GM18519 (cell line): Measurements from ENCODE around the gene PLEKHA7.
A peak's percentile ranks its signal among the peaks of the same experiment; 100 is the strongest.
"Not testable (repeated sequence)": the region's sequence is repeated elsewhere in the genome, so short reads cannot be mapped to it uniquely, and the experiment has no call there.

ENCODE experiments used
- ATAC-seq: cut with Tn5 transposase; IDR thresholded peaks from one replicate; pipeline ENCODE4 v1.9.1; 2021; ENCODE audit warnings: mild to moderate bottlenecking, moderate library complexity; ENCODE audit not compliant: unreplicated experiment, low FRiP score

Gene PLEKHA7

GRCh38 chr11:17012712-17013547 lies 1.3 kb downstream of the PLEKHA7 start:
- no peak for ATAC-seq

- no peak for ATAC-seq
Observed at GRCh38 chr11:17012179-17012578, 2.0 kb downstream of the PLEKHA7 start.

GRCh38 chr11:17010851-17011420 lies 3.3 kb downstream of the PLEKHA7 start:
- no peak for ATAC-seq

- ATAC-seq, result no peak
Observed at GRCh38 chr11:17008099-17008498, 6.1 kb downstream of the PLEKHA7 start.

- ATAC-seq, result no peak
Observed at GRCh38 chr11:17005646-17006045, 8.6 kb downstream of the PLEKHA7 start.

GRCh38 chr11:17004486-17005148 lies 9.6 kb downstream of the PLEKHA7 start:
- no peak for ATAC-seq

- no peak for ATAC-seq
Observed at GRCh38 chr11:17003426-17003825, 10.8 kb downstream of the PLEKHA7 start.

- ATAC-seq, result no peak
Observed at GRCh38 chr11:17002543-17002942, 11.7 kb downstream of the PLEKHA7 start.

GRCh38 chr11:17001806-17002205 lies 12.4 kb downstream of the PLEKHA7 start:
- ATAC-seq, result no peak

GRCh38 chr11:17000987-17001386 lies 13.2 kb downstream of the PLEKHA7 start:
- no peak for ATAC-seq

- ATAC-seq, result not testable (repeated sequence)
Observed at GRCh38 chr11:17000253-17000652, 14.0 kb downstream of the PLEKHA7 start.

- ATAC-seq, result no peak
Observed at GRCh38 chr11:16999116-16999515, 15.1 kb downstream of the PLEKHA7 start.

GRCh38 chr11:16997624-16998023 lies 16.6 kb downstream of the PLEKHA7 start:
- ATAC-seq, result no peak

- no peak for ATAC-seq
Observed at GRCh38 chr11:16993495-16993894, 20.7 kb downstream of the PLEKHA7 start.

- no peak for ATAC-seq
Observed at GRCh38 chr11:16992846-16993245, 21.4 kb downstream of the PLEKHA7 start.

- ATAC-seq, result no peak
Observed at GRCh38 chr11:16989554-16989953, 24.7 kb downstream of the PLEKHA7 start.

- ATAC-seq, result no peak
Observed at GRCh38 chr11:16987205-16987568, 27.0 kb downstream of the PLEKHA7 start.

- peak; percentile 88 for ATAC-seq
Observed at GRCh38 chr11:16986434-16987204, 27.6 kb downstream of the PLEKHA7 start.

- no peak for ATAC-seq
Observed at GRCh38 chr11:16985297-16985696, 28.9 kb downstream of the PLEKHA7 start.

GRCh38 chr11:16984229-16984628 lies 30.0 kb downstream of the PLEKHA7 start:
- ATAC-seq, result no peak

- ATAC-seq, result no peak
Observed at GRCh38 chr11:16982809-16983208, 31.4 kb downstream of the PLEKHA7 start.
